ENCODE data around the gene EIPR1. TPM values are rescaled to one million over a fixed set of nuclear protein-coding genes. Genes with fewer than 3 reads are reported as not detected.

EIPR1 gene
- total and polyA plus RNA-seq, 2 of the 13 experiments (the other 11 are each of a cell fraction or from before 2014, with no cell fraction given): 70.0 to 96.3 TPM

DNA sequence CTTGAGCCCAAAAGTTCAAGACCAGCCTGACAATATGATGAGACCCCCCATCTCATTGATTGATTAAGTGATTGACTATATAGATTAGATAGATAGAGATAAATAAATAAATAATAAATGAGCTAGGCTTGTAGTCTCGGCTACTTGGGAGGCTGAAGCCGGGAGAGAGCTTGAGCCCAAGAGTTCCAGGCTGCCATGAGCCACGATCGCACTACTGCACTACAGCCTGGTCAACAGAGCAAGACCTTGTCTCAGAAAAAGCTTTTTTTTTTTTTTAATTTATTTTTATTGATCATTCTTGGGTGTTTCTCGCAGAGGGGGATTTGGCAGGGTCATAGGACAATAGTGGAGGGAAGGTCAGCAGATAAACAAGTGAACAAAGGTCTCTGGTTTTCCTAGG, 12.4 kb downstream of the EIPR1 start:
- H3K4me3 ChIP-seq (replicated peaks in 1 of 3; ENCODE audit: insufficient read depth in 1 of 3, low read depth in 2 of 3, low read length in 3 of 3): no peak overlapping the region
- in situ Hi-C loops (cut with HindIII; ENCODE audit: extremely low pct_ligation_motif_present, low pct_unique_long_range_greater_than_20kb) (no loop called here), intact Hi-C loops (cut with micrococcal nuclease; ENCODE audit: unreplicated experiment) (no loop called here)
- 81% methylated on average over 5 of the region's 5 CpGs for WGBS (ENCODE audit: low lambda C conversion rate)
- H3K79me2 ChIP-seq (ENCODE audit: insufficient read depth, low read length): peaks cover 80% of the 10 kb centered on the region
- H3K4me2 ChIP-seq (ENCODE audit: low read depth, low read length): no peak overlapping the region
- H3K27me3 ChIP-seq (ENCODE audit: control insufficient read depth in 1 of 2, insufficient read depth in 2 of 2, low read length in 2 of 2): no peaks in the 10 kb centered on the region
- no peak for DNase-seq (ENCODE audit: low spot score)
- H3K9ac ChIP-seq (ENCODE audit: insufficient read depth, low read depth, low read length): no peak overlapping the region
- no peaks in the 10 kb centered on the region; a peak in 2 of 5 replicates for H3K36me3 ChIP-seq (replicated peaks in 1 of 2; ENCODE audit: control insufficient read depth in 1 of 2, insufficient read depth in 2 of 2, low read length in 2 of 2)
- ChIA-PET CTCF (ENCODE audit: low intra/inter-chr PET ratio, low total read pairs) (no interaction called here), POLR2A (interaction anchor here (1.3 to 2.8 kb wide), 3 partner anchors 13 to 40 kb away, joined by 4 to 13 read pairs (median 4); partner anchors contain the start of genes EIPR1 and TRAPPC12)
- peaks cover 2% of the 10 kb centered on the region; the same call in 1 of the 2 replicates for H4K20me1 ChIP-seq (ENCODE audit: insufficient read depth, low read length)
- no TSS peak for BruUV-seq (replicated peaks)
- no peaks in the 10 kb centered on the region for H3K9me3 ChIP-seq (ENCODE audit: low read length)
- H2AFZ ChIP-seq (ENCODE audit: low read length): no peak overlapping the region
- no peak for FAIRE-seq
- ATAC-seq: peak; percentile 23; the same call in 1 of the 3 replicates
- TF ChIP-seq POGZ (CRISPR knock-in tag; IDR thresholded peaks at IDR 0.05) (no peak), RNF2 (conservative IDR thresholded peaks at IDR 0.05; ENCODE audit: low read depth) (no peak), ZNF264 (CRISPR knock-in tag; IDR thresholded peaks at IDR 0.05) (no peak), ZNF879 (CRISPR knock-in tag; IDR thresholded peaks at IDR 0.05) (no peak)
- TF ChIP-seq, protein P1, sequence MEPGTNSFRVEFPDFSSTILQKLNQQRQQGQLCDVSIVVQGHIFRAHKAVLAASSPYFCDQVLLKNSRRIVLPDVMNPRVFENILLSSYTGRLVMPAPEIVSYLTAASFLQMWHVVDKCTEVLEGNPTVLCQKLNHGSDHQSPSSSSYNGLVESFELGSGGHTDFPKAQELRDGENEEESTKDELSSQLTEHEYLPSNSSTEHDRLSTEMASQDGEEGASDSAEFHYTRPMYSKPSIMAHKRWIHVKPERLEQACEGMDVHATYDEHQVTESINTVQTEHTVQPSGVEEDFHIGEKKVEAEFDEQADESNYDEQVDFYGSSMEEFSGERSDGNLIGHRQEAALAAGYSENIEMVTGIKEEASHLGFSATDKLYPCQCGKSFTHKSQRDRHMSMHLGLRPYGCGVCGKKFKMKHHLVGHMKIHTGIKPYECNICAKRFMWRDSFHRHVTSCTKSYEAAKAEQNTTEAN (CRISPR knock-in tag; conservative IDR thresholded peaks at IDR 0.05): no peak
- H3K4me1 ChIP-seq (ENCODE audit: insufficient read depth, low read length): peaks cover 47% of the 10 kb centered on the region
- no peak overlapping the region for H3K27ac ChIP-seq (ENCODE audit: extremely low read length, insufficient read depth, low read length)

DNA sequence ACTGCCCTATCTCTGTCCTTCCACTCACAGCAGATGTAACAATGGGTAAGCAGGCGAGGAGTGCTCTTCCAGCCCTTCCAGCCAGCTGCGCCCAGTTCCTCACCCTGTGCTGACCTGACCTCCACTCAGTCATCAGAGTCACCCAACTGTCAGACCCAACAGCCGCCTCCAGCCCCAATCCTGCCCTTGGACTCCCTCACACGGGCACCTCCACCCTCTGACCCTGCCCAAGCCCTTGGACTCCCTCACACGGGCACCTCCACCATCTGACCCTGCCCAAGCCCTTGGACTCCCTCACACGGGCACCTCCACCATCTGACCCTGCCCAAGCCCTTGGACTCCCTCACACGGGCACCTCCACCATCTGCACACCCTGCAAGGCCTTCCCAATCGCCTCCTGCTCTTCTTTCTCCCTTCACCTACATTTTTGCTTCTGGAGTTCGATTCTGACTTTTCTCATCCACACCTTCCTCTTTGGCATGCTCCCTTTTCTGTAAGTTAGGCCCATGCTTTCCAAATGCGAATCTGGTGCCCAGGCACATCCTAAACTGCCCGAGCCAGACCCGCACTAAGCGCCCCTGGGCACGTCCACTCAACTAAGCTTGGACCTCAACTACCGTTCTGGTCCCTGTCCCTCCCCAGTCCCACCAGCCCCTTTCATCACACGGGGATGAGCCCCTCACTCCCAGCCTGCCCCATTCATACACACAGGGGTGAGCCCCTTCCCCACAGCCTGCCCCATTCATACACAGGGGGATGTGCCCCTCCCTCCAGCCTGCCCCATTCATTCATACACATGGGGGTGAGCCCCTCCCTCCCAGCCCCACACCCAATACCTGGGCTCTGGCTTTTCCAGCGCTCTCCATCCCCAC, 15.9 kb downstream of the EIPR1 start:
- in situ Hi-C loops (cut with HindIII; ENCODE audit: extremely low pct_ligation_motif_present, low pct_unique_long_range_greater_than_20kb): no loop called here
- peaks cover 2% of the 10 kb centered on the region; the same call in 1 of the 2 replicates for H4K20me1 ChIP-seq (ENCODE audit: insufficient read depth, low read length)

More for the DNA sequence above, 15.9 kb downstream of the EIPR1 start:
- TF ChIP-seq ZSCAN22 (CRISPR knock-in tag; IDR thresholded peaks at IDR 0.05) (peak; percentile 94), GATAD2A (CRISPR knock-in tag; IDR thresholded peaks at IDR 0.05) (no peak), PHF8 (CRISPR knock-in tag; IDR thresholded peaks at IDR 0.05) (no peak)
- FAIRE-seq: no peak
- DNase-seq (ENCODE audit: low spot score): no peak
- no TSS peak for BruUV-seq (replicated peaks)
- 89% methylated on average over 17 of the region's 17 CpGs for WGBS (ENCODE audit: low lambda C conversion rate)
- CTCF ChIA-PET (ENCODE audit: low intra/inter-chr PET ratio, low total read pairs): no interaction called here
- Histone ChIP-seq H3K36me3 (replicated peaks in 1 of 2; ENCODE audit: control insufficient read depth in 1 of 2, insufficient read depth in 2 of 2, low read length in 2 of 2) (no peaks in the 10 kb centered on the region; a peak in 2 of 5 replicates), H3K4me3 (replicated peaks in 1 of 3; ENCODE audit: insufficient read depth in 1 of 3, low read depth in 2 of 3, low read length in 3 of 3) (no peak overlapping the region), H3K27me3 (ENCODE audit: control insufficient read depth in 1 of 2, insufficient read depth in 2 of 2, low read length in 2 of 2) (no peaks in the 10 kb centered on the region), H3K79me2 (ENCODE audit: insufficient read depth, low read length) (peaks cover 77% of the 10 kb centered on the region), H2AFZ (ENCODE audit: low read length) (no peak overlapping the region), H3K27ac (ENCODE audit: extremely low read length, insufficient read depth, low read length) (no peak overlapping the region), H3K4me2 (ENCODE audit: low read depth, low read length) (no peak overlapping the region), H3K9me3 (ENCODE audit: low read length) (no peaks in the 10 kb centered on the region), H3K4me1 (ENCODE audit: insufficient read depth, low read length) (peaks cover 17% of the 10 kb centered on the region), H3K9ac (ENCODE audit: insufficient read depth, low read depth, low read length) (no peak overlapping the region)
- intact Hi-C loops (cut with micrococcal nuclease; ENCODE audit: unreplicated experiment): no loop called here
- ATAC-seq: no peak; the same call in 2 of the 3 replicates
- POLR2A ChIA-PET: no interaction called here

Measured in HepG2 (cell line).